GM21381 (cell line): ENCODE data around the gene RNF208.

Experiments
- ATAC-seq: cut with Tn5 transposase; IDR thresholded peaks from one replicate; pipeline ENCODE4 v1.9.1; 2021; ENCODE audit warnings: mild to moderate bottlenecking, moderate library complexity; ENCODE audit not compliant: unreplicated experiment

Gene RNF208

DNA sequence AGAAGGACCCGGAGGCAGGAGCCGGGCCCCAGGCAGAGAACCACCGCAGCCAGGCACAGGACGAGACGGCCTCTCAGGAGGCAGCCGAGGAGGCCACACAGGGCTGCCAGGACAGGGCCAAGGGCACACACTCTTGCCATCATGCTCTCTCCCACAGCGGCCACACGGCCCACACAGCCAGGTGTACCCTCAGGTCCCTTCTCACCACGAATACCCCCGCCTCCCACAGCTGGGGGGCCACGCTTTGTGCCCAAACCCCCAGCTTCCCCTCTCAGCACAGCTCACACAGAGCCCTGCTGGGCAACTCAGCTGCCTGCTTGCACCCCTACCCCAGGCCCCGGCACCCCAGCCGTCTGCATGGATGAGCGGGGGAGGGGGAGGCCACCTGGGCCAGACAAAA is 28.3 kb downstream of the RNF208 start:
- ATAC-seq: no peak

DNA sequence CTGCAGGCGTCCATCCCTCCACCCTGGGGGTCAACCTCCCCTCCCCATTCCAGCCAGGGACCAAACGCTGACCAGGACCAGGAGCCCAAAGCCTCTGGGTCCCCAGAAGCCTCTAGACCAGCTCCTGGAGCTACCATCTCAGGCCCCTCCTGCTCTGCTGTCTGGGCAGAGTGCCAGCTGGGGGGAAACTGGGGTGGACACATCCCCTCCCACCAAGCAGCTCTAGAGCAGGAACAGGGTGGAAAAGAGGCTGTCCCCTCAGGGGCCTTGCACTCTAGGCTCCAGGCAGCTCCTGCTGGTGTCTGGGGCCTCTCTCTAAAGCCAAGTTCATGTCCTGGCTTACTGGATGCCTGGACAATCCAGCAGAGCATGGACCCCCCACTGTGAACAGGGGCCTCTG is 29.2 kb downstream of the RNF208 start:
- no peak for ATAC-seq

DNA sequence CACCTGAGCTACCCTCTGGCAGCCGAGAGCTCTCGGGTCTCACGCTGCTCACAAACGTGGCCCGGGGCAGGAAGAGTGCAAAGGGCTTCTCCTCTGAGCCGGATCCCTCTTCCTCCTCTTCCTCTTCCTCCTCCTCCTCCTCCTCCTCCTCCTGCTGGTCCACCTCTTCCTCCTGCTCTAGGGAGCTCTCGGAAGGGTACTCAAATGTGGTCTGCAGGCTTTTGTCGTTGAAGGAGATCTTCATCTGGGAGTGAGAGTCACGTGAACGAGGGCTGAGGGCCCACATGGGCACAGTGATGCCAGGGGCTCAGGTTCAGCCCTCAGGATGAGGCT is 29.6 kb downstream of the RNF208 start:
- ATAC-seq: no peak

DNA sequence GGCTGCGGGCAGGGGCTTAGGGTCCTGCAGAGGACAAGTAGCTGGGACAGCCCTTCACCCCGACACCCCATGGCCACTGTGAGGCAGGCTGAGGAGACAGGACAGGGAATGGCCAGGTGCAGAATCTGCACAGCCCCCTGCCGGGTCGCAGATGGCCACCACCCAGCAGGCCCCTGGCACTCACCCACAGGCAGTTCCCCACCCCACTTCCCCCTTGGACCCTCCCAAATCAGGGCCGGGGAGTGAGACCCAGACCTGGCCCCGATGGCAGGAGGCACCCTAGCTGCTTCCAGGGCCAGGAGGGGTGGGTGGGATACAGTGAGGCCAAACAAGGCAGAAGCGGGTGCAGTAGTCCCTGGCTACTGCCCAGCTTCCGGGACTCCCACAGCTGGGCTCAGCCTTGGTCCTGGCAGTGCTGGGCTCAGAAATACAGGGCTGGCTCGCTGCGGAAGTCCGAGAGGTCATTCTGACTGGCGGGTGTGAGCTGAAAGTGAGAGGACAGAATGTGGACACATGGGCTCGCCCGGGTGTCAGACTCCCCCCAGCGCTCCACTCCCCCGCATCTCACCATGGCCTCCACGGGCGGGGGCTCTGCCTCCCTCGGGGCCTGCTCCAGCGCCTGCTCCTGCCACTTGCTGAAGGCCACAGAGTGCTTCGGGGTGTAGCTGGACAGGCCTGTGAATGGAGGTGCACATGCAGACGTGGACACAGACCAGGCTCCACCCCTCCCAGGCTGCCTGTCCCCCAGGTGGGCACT is 30.2 kb downstream of the RNF208 start:
- no peak for ATAC-seq

DNA sequence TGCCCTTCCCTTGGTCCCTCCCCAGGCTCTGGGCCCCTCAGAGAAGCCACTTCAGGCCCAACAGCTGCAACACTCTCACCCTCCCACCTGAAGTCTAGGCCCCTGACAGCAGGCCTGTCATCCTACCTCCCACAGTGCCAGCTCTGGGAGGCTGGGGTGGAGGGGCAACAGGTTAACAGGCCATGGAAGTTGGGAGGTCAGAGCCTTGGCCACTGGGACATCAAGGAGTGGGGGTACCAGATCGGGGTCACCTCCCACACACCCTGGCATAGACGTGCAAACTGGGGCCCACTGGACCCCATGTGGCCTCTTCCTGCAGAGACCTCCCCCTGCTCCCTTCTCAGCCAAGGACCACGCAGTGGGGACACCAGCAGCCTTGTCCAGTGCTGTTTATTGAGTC is 30.8 kb downstream of the RNF208 start:
- no peak for ATAC-seq

DNA sequence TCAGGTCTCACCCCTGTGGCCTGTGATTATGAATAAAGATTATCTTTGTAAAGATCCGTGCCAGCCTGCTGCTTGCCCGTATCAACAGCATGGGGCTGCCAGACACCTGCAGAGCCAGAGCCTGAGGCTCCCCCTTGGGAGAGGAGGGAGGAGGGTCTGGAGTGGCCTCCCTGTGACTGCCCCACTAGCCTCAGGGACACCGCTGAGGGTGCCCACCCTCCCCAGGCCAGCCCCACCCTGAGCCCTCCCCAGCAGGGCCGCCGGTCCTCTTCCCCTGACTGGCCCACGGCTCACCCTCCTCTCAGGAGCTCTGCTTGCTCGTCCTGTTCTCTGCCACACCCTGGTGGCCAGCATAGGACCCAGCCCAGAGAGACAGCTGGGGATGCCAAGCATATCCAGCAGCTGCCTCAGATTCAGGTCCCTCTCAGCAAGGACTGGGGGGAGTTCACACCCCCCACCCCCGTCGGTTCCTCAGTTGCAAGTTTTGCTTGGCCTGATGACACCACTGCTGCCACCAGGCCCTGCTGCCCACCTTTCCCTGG is 31.7 kb downstream of the RNF208 start:
- no peak for ATAC-seq

DNA sequence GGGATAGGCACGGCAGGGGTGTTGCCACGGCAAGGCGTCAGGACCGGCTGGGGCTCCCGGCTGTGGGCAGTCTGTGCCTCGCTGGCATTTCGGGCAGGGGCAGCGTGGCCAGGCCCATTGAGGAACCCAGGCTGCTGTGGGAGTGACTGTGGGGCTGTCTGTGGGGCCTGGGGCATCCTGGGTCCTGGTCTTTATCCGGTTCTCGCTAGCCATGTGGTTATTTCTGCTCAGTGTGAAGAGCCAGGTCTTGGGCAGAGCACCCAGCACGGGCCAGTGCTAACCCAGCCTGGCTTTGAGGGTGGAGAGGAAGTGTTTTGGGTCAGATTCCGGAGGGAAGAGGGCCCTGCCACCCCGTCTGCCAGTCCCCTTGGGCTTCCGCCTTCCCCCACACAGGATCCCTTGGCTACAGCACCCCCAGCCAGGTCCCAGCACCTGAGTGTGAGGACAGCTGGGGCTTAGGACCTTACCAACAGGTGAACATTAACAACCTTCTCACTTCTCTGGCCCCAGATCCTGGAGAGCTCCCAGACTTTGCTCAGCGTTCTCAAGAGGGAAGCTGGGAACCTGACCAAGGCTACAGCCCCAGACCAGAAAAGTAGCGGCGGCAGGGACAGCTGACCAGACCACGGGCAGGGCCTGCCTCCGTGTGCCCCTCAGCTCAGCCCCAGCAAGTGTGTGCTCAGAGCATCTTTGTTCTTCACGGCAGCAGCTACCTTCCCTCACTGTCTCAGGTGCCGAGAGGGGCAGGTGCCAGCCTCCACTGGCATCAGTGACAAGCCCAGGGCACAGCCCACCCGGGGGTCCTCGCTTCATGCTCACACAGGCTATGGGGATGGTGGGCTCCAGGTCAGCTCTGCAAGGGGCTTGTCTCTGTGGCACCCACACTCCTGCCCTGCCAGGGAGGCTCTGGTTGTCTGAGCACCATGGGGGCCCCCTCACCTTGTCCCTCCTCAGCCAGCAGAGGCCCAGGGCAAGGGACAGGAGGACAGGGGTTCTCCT is 32.4 kb downstream of the RNF208 start:
- ATAC-seq: no peak

DNA sequence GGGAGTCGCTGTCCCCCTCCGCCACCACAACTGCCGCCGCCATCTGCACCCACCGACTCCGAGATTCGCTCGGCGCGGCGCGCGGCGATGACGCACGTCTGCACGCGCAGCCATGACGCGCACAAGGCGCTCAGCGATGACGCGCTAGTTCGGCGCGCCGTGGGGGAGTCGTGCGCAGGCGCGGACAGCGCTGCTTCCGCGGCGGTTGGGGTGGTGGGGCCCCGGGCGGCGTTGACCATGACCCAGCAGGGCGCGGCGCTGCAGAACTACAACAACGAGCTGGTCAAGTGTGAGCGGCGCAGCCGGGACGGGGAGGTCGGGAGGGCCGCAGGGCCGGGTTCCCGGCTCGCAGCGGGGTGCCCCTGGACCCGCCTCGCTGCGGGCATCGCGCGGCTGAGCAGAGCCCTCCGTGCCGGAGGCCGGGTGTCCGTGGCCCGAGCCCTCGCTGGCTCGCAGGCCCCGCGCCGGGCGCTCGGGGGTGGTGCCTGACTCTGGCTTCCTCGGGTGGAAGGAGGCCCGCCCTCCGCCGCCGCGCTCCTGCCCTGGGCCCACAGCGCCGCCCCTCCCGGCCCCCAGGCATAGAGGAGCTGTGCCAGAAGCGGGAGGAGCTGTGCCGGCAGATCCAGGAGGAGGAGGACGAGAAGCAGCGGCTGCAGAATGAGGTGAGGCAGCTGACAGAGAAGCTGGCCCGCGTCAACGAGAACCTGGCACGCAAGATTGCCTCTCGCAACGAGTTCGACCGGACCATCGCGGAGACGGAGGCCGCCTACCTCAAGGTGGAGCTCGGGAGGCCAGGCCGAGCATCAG is 33.3 kb downstream of the RNF208 start, which contains the start of the genes ANAPC2 and SSNA1:
TSS of gene ANAPC2 (minus strand) at position 71 of the 807 bp plus-strand sequence. CDS start at position 43, 28 bp downstream.
TSS of gene SSNA1 (plus strand) at position 187 of the 807 bp plus-strand sequence. CDS start at position 238, 51 bp downstream.
- ATAC-seq: peak; percentile 78

DNA sequence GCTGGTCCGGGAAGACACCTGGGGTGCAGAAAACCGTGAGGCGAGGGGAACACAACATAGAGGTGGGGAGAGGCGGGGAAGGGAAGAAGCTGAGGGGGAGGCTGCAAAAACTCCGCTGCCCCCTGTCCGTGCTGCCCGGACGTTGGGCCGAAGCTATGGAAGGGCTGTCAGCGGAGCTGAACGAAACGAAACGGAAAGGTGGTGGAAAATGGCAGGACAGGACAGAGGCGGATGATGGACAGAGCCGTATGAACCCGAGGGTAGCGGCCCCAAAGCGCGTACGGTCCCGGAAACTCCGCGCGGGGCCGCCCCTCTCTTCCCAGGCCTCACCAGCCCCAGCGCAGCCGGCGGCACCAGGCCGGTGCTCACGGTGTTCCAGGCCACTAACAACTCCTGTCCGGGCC is 34.0 kb downstream of the RNF208 start:
- ATAC-seq: no peak

DNA sequence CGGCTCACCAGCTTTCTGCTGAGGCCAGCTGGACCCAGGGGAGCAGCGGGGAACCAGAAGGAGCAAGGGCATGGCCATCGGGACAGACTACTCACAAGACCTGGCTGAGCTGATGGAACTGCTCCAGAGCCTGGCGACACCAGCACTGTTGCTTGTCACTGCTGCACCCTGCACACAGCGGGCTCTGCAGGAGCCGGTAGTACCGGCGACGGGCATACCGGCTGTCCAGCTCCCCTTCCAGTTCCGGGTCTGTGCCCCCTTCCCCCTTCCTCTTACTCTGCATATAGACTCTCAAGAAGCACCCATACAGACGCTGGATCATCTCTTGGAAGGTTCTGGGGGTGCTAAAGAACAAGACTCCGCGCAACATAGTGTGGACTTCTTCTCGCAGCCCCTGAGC is 34.7 kb downstream of the RNF208 start:
- no peak for ATAC-seq

DNA sequence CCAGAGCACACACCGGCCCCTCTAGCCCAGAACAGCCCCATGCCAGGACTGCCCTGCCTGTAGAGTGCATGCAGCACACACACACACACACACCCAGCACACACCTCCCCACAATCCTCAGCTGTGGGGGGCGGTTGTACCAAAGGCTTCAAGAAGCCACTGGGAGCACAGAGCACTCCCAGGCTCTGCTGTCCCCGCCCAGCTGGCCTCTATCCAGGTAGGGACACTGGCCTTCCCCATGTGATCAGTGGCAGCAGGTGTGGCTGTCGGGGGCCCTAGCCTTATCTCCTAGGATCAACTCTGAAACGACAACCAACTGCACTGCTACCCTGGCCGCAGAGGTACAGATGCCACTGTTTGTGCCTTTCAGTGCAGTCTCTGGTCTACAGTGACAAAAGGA is 35.7 kb downstream of the RNF208 start:
- no peak for ATAC-seq

DNA sequence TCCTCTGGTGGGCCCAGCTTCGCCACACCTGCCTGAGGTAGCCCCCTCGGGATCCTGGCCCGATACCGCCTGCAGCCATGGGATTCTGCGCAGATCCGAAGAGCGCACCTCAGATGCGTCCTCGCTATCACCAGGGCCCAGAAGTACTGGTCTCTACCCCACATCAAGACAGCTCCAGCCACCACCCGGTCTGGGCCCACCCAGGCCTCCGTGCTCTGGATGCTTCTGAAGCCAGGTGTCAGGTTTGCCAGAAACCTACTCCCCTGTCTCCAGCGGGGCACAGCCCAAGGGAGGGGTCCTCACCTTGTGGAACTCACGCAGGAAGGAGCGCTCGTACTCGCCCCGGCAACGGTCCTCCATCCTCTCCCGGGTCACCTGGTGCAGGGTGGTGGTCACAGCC is 36.1 kb downstream of the RNF208 start:
- no peak for ATAC-seq

DNA sequence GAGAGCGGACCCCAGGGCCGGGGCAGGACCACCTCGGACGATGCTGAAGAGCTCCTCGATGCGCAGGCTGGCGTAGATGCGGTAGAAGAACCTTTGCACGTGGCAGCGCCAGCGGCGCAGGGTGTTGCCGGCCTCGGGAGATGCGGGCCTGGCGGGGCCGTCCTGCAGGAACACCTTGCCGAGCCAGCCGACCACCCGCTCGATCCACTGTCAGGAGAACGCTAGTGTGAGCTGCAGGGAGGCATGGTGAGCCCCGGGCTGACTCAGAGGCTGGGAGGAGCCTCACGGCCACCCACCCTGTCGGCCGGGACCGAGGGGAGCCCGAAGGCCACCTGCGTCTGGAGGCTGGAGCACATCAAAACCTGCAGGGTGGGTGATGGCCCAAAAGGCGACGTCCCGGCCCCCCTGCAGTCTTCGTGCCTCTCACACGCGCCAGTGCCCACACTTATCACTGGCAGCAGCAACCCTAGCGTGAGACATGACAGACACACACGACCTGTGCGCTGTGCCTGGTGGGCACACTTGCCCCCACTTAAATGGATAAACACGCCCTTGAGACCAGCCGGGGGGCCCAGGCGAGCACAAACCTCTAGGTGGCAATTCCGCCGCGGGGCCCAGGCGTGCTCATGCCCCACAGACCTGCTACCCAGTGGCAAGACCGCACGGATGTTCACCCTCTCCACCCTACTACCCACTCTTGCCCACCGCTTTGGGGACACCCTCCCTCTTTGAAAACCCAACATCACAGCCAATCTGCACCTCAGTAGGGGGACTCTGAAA is 37.0 kb downstream of the RNF208 start:
- ATAC-seq: no peak

DNA sequence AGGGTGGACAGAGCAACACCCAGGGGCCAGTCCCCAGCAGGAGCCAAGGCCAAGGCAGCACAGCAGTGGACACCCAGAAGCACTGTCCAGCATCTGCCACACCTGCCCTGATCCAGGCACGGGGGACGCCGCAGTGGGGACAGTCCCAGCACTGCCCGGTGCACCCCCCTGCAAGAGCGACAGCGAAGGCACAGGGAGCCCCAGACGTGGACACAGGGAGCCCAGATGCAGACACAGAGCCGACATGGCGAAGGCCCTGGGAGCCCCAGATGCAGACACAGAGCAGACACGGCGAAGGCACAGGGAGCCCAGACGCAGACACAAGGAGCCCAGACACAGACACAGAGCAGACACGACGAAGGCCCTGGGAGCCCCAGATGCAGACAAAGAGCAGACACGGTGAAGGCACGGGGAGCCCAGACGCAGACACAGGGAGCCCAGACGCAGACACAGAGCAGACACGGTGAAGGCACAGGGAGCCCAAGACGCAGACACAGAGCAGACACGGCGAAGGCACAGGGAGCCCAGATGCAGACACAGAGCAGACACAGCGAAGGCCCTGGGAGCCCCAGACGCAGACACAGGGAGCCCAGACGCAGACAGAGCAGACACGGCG is 38.0 kb downstream of the RNF208 start:
- ATAC-seq: no peak

DNA sequence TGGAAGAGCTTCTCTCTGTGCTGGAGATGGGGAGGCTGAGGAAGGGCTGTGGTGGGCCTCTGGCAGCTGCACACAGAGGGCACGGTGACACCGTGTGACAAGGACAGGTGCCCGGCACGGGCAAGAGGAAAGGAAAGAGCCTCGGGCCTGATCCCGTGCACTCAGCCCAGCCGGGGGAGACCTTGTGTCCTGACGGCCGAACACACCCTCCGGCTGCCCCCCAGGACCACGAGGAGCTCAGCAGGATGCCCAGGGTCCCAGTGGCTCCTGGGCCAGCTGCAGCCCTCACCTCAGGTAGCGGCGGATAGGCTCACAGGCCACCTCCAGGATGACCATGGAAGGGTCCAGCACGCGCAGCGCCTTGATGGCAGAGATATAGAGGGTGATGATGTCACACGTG is 39.2 kb downstream of the RNF208 start:
- no peak for ATAC-seq

DNA sequence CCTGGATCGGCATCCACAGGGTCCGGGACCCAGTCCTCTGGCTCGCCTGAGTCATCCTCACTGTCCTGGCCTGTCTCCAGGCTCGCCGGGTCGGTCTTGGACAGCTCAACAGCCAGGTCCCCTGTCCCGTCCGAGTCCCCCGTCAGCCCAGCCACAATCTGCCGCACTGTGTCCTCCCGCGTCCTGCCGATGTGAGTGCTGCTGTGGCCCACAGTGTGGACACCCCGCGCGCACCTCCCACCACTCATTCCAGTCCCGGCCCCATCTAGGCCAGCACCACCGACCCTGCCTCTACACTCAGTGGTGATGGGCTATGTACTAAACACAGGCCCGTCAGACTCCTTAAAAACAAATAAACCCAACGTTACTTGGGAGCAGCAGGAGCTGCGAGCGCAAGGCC is 40.4 kb downstream of the RNF208 start:
- ATAC-seq: no peak

DNA sequence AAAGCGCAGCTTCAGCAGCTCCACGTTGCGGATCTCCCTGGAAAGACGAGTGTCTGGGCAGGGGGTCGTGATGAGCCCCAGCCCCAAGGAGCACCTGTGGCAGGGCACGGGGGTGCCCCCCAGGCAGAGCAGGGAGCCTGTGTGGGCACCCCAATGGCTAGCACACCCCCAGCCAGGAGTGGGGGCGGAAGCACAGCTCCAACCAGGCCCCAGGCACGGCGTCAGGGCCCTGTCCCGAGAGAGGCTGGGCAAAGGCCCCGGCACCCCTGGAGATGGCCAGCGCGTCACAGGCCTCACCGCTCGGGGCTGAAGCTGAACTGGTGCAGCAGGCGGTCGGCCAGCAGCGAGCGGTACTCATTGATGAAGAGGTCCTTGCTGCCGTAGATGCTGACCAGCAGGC is 41.5 kb downstream of the RNF208 start:
- no peak for ATAC-seq

DNA sequence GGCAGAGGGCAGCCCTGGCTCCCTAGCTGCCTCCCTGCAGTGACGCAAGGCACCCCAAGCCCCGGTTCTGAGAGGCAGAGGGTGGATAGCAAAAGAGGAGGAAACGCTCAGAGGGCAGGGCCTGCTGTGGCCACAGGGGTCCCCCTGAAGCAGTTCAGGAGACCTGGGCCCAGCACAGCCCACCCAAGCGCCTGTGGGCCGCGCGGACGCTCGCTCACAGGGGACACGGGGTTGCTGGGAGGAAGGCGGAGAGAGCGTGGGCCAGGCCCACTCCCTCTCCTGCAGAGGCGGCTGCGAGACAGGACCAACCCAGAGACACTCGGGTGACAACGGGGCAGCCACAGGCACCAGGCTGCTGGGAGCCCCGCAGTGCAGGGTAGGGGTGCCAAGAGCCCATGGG is 42.3 kb downstream of the RNF208 start:
- ATAC-seq: no peak

DNA sequence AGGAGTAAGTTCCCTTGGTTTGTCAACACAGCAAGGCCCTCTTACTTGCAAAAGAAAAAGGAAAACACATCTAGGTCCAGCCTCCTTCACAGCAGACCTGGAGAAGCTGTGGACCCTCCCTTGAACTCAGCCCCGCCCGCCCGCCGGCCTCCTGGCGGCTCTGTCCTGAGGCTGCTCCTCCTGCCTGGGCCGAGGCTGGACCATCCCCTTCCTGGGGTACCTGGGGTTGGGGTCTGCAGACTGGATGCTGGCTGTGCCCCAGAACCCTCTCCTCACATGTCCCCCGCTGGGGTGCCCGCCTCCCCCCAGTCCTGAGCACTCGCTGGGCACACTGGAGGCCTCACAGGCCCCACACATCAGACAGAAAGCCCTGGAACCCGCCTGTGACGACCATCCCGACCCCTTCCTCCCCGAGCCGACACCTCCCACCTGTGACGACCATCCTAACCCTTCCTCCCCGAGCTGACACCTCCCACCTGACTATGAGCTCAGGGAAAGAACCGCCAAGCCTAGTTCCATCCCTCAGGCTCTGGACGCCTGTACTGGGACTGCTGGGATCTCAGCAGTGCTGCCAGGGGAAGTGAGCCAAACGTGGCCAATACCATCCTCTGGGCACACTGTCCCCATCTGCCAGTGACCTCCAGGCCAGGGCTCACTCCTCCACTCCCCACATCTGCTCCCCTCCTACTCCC is 43.0 kb downstream of the RNF208 start:
- ATAC-seq: no peak
